D721Med (cell line): ENCODE results near the gene UST.

Experiments used
- DNase-seq: peaks from one replicate; pipeline ENCODE4 v3.0.0; 2011; ENCODE audit warnings: low spot score; ENCODE audit not compliant: insufficient read length
- FAIRE-seq: peaks from 2 replicates; lab custom pipeline; 2011; peaks lifted over from hg19 to GRCh38; lab: Jason Lieb, UNC
- TF ChIP-seq, protein P1 (sequence below): IDR thresholded peaks from 2 replicates; pipeline ENCODE4 v1.5.1; 2012; ENCODE audit warnings: mild to moderate bottlenecking, control low read depth; ENCODE audit not compliant: insufficient read depth; ENCODE audit errors: missing control alignments

Gene UST

DNA sequence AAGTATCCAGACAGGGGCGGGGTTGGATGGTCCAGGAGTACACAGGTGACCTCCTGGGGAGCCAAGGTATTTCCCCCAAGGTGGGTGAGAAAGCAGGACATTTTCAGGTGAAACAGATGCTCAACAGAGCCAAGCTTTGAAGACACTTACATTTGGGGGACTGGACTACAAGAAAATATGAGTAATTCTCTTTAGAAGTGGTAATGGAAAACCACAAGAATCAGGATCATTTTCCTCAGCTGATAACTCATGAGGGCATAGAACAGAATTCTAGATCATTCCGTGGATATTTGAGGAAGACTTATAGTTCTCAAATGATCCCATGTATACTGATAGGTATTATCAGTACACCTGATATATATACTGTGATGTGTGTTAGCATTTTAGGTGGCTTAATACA, 89.9 kb downstream of the UST start:
- DNase-seq (no peak), FAIRE-seq (no peak)
- TF ChIP-seq, protein P1, sequence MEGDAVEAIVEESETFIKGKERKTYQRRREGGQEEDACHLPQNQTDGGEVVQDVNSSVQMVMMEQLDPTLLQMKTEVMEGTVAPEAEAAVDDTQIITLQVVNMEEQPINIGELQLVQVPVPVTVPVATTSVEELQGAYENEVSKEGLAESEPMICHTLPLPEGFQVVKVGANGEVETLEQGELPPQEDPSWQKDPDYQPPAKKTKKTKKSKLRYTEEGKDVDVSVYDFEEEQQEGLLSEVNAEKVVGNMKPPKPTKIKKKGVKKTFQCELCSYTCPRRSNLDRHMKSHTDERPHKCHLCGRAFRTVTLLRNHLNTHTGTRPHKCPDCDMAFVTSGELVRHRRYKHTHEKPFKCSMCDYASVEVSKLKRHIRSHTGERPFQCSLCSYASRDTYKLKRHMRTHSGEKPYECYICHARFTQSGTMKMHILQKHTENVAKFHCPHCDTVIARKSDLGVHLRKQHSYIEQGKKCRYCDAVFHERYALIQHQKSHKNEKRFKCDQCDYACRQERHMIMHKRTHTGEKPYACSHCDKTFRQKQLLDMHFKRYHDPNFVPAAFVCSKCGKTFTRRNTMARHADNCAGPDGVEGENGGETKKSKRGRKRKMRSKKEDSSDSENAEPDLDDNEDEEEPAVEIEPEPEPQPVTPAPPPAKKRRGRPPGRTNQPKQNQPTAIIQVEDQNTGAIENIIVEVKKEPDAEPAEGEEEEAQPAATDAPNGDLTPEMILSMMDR = no peak

DNA sequence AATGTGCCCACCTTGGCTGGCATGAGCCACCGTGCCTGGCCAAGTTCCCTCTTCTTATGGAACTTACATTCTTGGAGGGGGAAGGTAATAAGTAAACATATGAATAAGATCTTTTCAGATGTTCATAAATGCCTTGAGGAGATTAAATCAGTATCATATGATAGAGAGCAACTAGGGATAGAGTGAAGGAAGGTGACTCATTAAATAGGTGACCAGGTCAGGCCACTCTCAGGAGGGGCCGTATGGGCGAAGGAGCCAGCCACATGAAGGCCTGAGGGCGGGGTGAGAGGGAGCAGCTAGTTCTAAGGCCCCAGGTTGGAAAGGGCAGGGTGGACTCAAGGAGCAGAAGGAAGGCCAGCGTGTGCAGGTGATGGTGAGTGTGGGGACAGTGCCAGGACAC, 91.1 kb downstream of the UST start:
- FAIRE-seq (no peak), DNase-seq (no peak)
- TF ChIP-seq, protein P1 = no peak

DNA sequence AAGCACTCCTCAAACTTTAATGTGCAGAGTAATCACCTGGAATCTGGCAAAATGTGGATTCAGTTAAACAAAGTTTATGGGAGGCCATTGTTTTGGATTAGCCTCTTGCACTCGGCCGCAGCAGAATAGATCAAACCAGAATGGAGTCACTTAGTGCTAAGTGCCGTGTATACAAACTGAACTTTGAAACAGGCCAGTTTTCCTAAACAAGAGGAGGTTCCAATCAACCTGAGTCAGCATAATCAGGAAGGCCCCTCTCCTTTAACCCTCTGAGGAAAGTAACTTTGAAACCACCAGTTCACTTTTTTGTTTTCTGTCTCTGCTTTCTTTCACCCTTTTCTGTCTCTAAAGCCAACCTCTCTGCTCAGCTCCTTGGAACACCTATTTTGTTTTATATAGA, 92.2 kb downstream of the UST start:
- FAIRE-seq = no peak
- TF ChIP-seq, protein P1 = no peak
- no peak for DNase-seq

DNA sequence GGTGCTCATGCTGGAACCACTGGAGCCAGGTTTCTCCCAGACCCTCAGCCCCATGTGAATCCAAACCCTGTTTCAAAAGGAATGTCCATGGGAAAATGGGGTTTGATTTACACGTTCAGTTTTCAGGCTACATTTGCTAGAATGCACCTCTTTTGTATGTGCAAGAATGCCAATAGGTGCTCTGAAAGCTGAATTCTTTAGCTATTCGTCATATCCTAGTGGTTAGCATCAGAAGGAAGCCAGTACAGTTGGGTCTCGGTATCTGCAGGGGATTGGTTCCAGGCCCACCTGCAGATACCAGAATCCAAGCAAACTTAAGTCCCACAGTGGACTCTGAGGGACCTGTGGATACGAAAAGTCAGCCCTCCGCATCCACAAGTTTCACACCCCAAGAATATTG, 93.4 kb downstream of the UST start:
- FAIRE-seq (no peak), DNase-seq (no peak)
- TF ChIP-seq, protein P1 = no peak

DNA sequence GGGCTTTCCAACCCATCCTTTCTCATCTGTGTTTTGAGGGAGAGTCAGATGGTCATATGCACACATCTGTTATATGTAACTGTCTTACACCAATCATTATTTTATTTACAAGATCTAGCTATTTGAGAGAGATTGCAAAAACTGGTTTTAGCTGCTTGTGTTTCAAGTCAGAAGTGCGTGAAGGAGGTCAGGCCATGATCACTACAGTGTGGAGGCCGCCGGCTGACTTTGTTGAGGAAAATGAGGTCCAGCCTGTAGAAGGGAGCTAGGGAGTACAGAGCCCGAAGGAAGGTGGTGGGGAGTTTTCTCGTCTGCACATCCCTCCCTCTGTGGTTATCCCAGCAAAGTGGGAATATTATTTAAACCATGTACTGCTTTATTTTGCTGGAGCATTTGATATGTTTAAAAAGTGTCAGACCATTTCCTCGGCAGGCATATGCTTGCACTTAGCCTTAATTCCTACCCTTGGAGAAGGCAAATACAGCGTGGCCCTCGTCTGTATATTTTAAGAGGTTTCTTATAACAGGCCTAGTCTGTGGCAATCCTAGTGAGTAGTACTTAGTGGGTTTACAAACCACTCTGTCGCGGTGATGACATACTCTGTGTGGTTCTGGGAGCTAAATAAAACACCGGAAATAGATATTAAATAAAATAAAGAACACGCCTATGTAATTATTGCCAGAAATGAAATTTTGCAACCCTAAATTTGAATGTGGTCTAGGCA, 95.6 kb downstream of the UST start:
- DNase-seq = no peak
- TF ChIP-seq, protein P1 = no peak
- no peak for FAIRE-seq

DNA sequence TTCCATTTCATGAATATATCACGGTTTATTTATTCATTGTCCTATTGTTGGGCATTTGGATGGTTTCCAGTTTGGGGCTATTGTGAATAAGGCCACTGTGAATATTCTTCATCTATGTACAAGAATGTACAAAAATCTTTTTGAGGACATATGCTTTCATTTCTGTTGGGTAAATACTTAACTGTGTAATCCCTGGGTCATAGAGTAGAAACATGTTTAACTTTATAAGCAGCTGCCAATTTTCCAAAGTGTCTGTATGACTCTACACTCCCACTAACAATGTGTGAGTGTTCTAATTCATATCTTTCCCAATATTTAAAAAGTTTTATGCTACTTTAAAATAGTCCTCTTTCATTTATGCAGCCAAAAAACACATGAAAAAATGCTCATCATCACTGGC, 98.6 kb downstream of the UST start:
- TF ChIP-seq, protein P1 = no peak
- DNase-seq (no peak), FAIRE-seq (no peak)
